Duodenal mucosa (tissue), 2 donors: ENCODE results near the gene CARS1.

Experiments
- H3K27ac ChIP-seq: one replicate; pipeline ENCODE4 v1.7.0; 2013; ENCODE audit warnings: low read depth, low read length
- H3K27me3 ChIP-seq, 2 donors: one replicate each; pipeline ENCODE4 v1.7.0; 2013; ENCODE audit warnings: low read length in 2 of 2, control low read depth in 1 of 2; ENCODE audit not compliant: insufficient read depth in 2 of 2, control insufficient read depth in 1 of 2
- H3K36me3 ChIP-seq, 2 donors: one replicate each; pipeline ENCODE4 v1.7.0; 2013; ENCODE audit warnings: low read length in 2 of 2, control low read depth in 1 of 2; ENCODE audit not compliant: insufficient read depth in 2 of 2, control insufficient read depth in 1 of 2
- H3K4me1 ChIP-seq, 2 donors: one replicate each; pipeline ENCODE4 v1.7.0; 2013; ENCODE audit warnings: low read length in 2 of 2, control low read depth in 1 of 2; ENCODE audit not compliant: insufficient read depth in 2 of 2, control insufficient read depth in 1 of 2
- H3K4me3 ChIP-seq, 2 donors: one replicate each; pipeline ENCODE4 v1.7.0; 2013; ENCODE audit warnings: low read length in 2 of 2, low read depth in 1 of 2
- H3K9ac ChIP-seq, 2 donors: one replicate each; pipeline ENCODE4 v1.7.0; 2013; ENCODE audit warnings: low read length in 2 of 2, low read depth in 1 of 2
- H3K9me3 ChIP-seq, 2 donors: one replicate each; pipeline ENCODE4 v1.7.0; 2013; ENCODE audit warnings: low read length in 2 of 2, control low read depth in 1 of 2; ENCODE audit not compliant: control insufficient read depth in 1 of 2

CARS1 gene

GRCh38 chr11:3049430-3050243 lies 7.6 kb downstream of the CARS1 start:
- Histone ChIP-seq H3K36me3 (peaks cover 6 to 38% of the 10 kb centered on the region in 2 donors), H3K27ac (peak overlapping the region; percentile 44), H3K9me3 (no peaks in the 10 kb centered on the region), H3K4me3 (peak overlapping the region in 1 of 2 donors; percentile 34), H3K4me1 (peaks cover 23 to 36% of the 10 kb centered on the region in 2 donors), H3K27me3 (no peaks in the 10 kb centered on the region), H3K9ac (peak overlapping the region; percentile 8 to 40)

GRCh38 chr11:3047637-3048036 lies 9.6 kb downstream of the CARS1 start:
- H3K9ac ChIP-seq = no peak overlapping the region
- no peaks in the 10 kb centered on the region for H3K9me3 ChIP-seq
- peaks cover 14 to 37% of the 10 kb centered on the region in 2 donors for H3K36me3 ChIP-seq
- peaks cover 20 to 35% of the 10 kb centered on the region in 2 donors for H3K4me1 ChIP-seq
- H3K4me3 ChIP-seq = no peak overlapping the region
- no peaks in the 10 kb centered on the region for H3K27me3 ChIP-seq
- H3K27ac ChIP-seq = no peak overlapping the region

GRCh38 chr11:3046641-3047040 lies 10.6 kb downstream of the CARS1 start:
- H3K4me1 ChIP-seq = peaks cover 24 to 32% of the 10 kb centered on the region in 2 donors
- peaks cover 16 to 39% of the 10 kb centered on the region in 2 donors for H3K36me3 ChIP-seq
- H3K27ac ChIP-seq = no peak overlapping the region
- H3K27me3 ChIP-seq = no peaks in the 10 kb centered on the region
- H3K4me3 ChIP-seq = no peak overlapping the region
- no peaks in the 10 kb centered on the region for H3K9me3 ChIP-seq
- H3K9ac ChIP-seq = no peak overlapping the region

GRCh38 chr11:3046190-3046589 lies 11.0 kb downstream of the CARS1 start:
- Histone ChIP-seq H3K27ac (no peak overlapping the region), H3K27me3 (no peaks in the 10 kb centered on the region), H3K4me3 (no peak overlapping the region), H3K9ac (no peak overlapping the region), H3K4me1 (peaks cover 24 to 28% of the 10 kb centered on the region in 2 donors), H3K36me3 (peaks cover 17 to 41% of the 10 kb centered on the region in 2 donors), H3K9me3 (no peaks in the 10 kb centered on the region)

- peaks cover 19 to 50% of the 10 kb centered on the region in 2 donors for H3K36me3 ChIP-seq
- H3K9ac ChIP-seq = no peak overlapping the region
- no peaks in the 10 kb centered on the region for H3K27me3 ChIP-seq
- H3K9me3 ChIP-seq = no peaks in the 10 kb centered on the region
- no peak overlapping the region for H3K27ac ChIP-seq
- H3K4me1 ChIP-seq = peaks cover 15 to 16% of the 10 kb centered on the region in 2 donors
- no peak overlapping the region for H3K4me3 ChIP-seq
Measured at GRCh38 chr11:3044915-3045314, 12.3 kb downstream of the CARS1 start.

GRCh38 chr11:3044004-3044403 lies 13.2 kb downstream of the CARS1 start:
- peaks cover 28 to 56% of the 10 kb centered on the region in 2 donors for H3K36me3 ChIP-seq
- H3K27ac ChIP-seq = no peak overlapping the region
- H3K9ac ChIP-seq = no peak overlapping the region
- peaks cover 7% of the 10 kb centered on the region in 2 donors for H3K4me1 ChIP-seq
- H3K4me3 ChIP-seq = no peak overlapping the region
- H3K27me3 ChIP-seq = no peaks in the 10 kb centered on the region
- no peaks in the 10 kb centered on the region for H3K9me3 ChIP-seq

GRCh38 chr11:3043315-3043871 lies 13.8 kb downstream of the CARS1 start:
- H3K9ac ChIP-seq = no peak overlapping the region
- no peaks in the 10 kb centered on the region for H3K27me3 ChIP-seq
- peaks cover 7% of the 10 kb centered on the region in 2 donors for H3K4me1 ChIP-seq
- peaks cover 32 to 60% of the 10 kb centered on the region in 2 donors for H3K36me3 ChIP-seq
- H3K9me3 ChIP-seq = no peaks in the 10 kb centered on the region
- no peak overlapping the region for H3K27ac ChIP-seq
- no peak overlapping the region for H3K4me3 ChIP-seq

GRCh38 chr11:3042496-3043314 lies 14.5 kb downstream of the CARS1 start:
- H3K4me3 ChIP-seq = no peak overlapping the region
- H3K27ac ChIP-seq = no peak overlapping the region
- H3K36me3 ChIP-seq = peaks cover 38 to 65% of the 10 kb centered on the region in 2 donors
- no peaks in the 10 kb centered on the region for H3K27me3 ChIP-seq
- peaks cover 9 to 10% of the 10 kb centered on the region in 2 donors for H3K4me1 ChIP-seq
- H3K9me3 ChIP-seq = no peaks in the 10 kb centered on the region
- no peak overlapping the region for H3K9ac ChIP-seq

- H3K27me3 ChIP-seq = no peaks in the 10 kb centered on the region
- peaks cover 14 to 17% of the 10 kb centered on the region in 2 donors for H3K4me1 ChIP-seq
- H3K4me3 ChIP-seq = no peak overlapping the region
- peaks cover 46 to 67% of the 10 kb centered on the region in 2 donors for H3K36me3 ChIP-seq
- no peaks in the 10 kb centered on the region for H3K9me3 ChIP-seq
- H3K27ac ChIP-seq = no peak overlapping the region
- H3K9ac ChIP-seq = no peak overlapping the region
Measured at GRCh38 chr11:3041699-3042441, 15.4 kb downstream of the CARS1 start.
